Measurements from ENCODE around the gene ADCYAP1R1. TPM values are rescaled to one million over a fixed set of nuclear protein-coding genes. Genes with fewer than 3 reads are reported as not detected.

ADCYAP1R1 gene
- total RNA-seq, 1 donor from 2014 or later, result not detected

DNA sequence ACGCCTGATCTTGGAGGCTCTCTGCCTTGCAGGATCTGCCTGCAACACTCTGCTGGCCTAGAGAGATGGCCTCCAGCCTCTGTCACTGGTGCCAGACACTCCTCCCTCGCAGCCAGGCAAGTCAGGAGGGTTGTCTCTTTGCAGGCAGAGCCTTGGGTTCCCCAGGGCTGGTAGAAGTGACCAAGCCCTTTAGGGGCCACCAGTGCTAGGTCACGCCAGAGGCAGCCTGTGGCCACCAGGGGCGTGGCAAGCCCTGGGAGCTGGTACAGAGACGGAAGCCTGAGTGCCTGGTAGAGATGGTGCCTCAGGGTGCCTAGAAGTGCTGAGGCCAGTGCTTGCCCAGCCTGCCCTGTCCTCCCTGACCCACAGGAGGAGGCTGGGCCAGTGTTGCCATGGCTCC is 9.1 kb downstream of the ADCYAP1R1 start:
- Mint-ChIP-seq H3K4me1 (no peaks in the 10 kb centered on the region), H3K4me3 (no peak overlapping the region), H3K9me3 (no peaks in the 10 kb centered on the region), H3K27ac (no peak overlapping the region), H3K36me3 (ENCODE audit: low read depth) (no peaks in the 10 kb centered on the region), H3K27me3 (peaks cover 6% of the 10 kb centered on the region)
- TF ChIP-seq, protein P1, sequence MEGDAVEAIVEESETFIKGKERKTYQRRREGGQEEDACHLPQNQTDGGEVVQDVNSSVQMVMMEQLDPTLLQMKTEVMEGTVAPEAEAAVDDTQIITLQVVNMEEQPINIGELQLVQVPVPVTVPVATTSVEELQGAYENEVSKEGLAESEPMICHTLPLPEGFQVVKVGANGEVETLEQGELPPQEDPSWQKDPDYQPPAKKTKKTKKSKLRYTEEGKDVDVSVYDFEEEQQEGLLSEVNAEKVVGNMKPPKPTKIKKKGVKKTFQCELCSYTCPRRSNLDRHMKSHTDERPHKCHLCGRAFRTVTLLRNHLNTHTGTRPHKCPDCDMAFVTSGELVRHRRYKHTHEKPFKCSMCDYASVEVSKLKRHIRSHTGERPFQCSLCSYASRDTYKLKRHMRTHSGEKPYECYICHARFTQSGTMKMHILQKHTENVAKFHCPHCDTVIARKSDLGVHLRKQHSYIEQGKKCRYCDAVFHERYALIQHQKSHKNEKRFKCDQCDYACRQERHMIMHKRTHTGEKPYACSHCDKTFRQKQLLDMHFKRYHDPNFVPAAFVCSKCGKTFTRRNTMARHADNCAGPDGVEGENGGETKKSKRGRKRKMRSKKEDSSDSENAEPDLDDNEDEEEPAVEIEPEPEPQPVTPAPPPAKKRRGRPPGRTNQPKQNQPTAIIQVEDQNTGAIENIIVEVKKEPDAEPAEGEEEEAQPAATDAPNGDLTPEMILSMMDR (IDR thresholded peaks at IDR 0.05), result no peak
- ATAC-seq (ENCODE audit: low read depth), result no peak
- DNase-seq, result no peak
- ChIA-PET CTCF (no interaction called here), POLR2A (no interaction called here)
- intact Hi-C loops (cut with micrococcal nuclease), result no loop called here

DNA sequence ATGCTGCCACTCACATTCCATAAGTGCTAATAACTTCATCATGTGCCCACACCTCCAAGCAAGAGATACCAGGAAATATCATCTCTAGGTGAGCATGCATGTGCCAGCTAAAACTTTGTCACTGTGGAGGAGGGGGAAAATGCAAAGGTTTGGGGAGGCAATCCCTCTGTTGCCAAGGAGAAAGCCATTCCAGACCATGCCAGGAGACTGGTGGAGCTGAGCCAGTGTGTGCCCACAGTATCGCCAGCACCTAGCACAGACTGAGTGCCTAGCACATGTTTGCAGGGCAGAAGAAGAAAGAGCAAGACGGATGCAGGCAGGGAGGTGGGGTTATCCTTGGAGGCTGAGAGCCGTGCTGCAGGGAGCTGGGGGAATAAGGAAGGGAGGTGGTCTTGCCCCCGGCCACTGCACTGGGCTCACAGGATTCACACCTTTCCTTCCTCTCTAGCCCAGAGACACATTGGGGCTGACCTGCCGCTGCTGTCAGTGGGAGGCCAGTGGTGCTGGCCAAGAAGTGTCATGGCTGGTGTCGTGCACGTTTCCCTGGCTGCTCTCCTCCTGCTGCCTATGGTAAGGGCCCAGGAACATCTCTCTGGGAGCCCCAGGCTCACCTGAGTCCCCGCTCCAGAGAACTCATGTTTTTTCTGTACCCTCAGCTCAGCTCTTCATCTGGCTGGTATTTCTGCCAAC is 10.8 kb downstream of the ADCYAP1R1 start:
- ChIA-PET POLR2A (no interaction called here), CTCF (no interaction called here)
- no peak for ATAC-seq (ENCODE audit: low read depth)
- intact Hi-C loops (cut with micrococcal nuclease), result no loop called here
- H3K27me3 Mint-ChIP-seq, result no peaks in the 10 kb centered on the region
- H3K36me3 Mint-ChIP-seq (ENCODE audit: low read depth), result no peaks in the 10 kb centered on the region
- no peaks in the 10 kb centered on the region for H3K4me1 Mint-ChIP-seq
- no peak for DNase-seq
- H3K4me3 Mint-ChIP-seq, result no peak overlapping the region
- no peak overlapping the region for H3K27ac Mint-ChIP-seq
- H3K9me3 Mint-ChIP-seq, result no peaks in the 10 kb centered on the region
- TF ChIP-seq, protein P1 (IDR thresholded peaks at IDR 0.05), result no peak

DNA sequence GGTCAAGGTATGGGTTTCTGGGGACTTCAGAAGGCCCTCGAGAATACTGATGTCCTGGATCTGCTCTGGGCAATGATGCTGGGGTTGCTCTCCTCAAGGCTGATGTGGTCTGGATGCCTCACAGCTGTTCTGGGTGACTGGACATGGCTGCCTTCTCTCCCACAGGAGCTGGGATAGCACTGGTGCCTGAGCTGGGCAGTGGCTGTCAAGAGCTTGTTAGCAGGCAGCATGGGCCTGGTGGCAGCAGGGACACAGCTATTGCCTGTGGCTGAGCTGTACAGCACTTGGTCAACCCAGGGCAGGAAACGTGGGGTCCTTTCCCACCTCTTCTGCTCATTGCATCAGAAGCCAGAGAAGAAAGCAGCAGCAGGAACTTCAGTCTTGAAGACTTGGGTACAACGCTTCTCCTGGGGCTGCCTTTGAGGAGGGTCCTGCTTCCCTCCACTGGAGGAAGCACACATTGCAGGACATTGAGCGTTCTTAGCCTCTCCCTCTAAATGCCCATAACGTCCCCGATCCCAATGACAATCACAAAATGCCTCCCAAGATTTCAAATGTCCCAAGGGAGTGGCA is 13.0 kb downstream of the ADCYAP1R1 start:
- ATAC-seq (ENCODE audit: low read depth), result no peak
- Mint-ChIP-seq H3K4me3 (no peak overlapping the region), H3K27ac (no peak overlapping the region), H3K4me1 (no peaks in the 10 kb centered on the region), H3K36me3 (ENCODE audit: low read depth) (no peaks in the 10 kb centered on the region), H3K9me3 (no peaks in the 10 kb centered on the region), H3K27me3 (no peaks in the 10 kb centered on the region)
- CTCF ChIA-PET, result no interaction called here
- intact Hi-C loops (cut with micrococcal nuclease), result no loop called here
- POLR2A ChIA-PET, result no interaction called here
- no peak for DNase-seq
- TF ChIP-seq, protein P1 (IDR thresholded peaks at IDR 0.05), result no peak

DNA sequence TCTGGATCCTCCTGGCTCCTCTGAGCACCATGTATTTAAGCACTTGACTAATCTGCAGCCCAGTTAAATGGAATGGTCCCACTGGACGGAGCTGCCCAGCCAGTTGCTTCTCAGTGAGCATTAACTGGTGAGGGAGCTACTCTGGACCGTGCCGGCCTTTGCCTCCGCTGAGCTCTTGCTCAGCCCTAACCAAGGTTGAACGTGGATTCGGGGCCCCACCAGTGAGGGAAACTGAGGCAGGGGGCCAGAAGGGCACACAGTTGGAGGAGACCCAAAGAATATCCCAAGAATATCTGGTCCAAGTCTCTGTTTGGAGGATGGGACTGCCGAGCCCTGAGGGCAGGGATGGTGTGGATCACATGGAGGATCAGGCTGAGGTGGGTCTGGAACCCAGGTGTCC is 13.7 kb downstream of the ADCYAP1R1 start:
- intact Hi-C loops (cut with micrococcal nuclease), result no loop called here
- H3K36me3 Mint-ChIP-seq (ENCODE audit: low read depth), result no peaks in the 10 kb centered on the region
- POLR2A ChIA-PET, result no interaction called here

DNA sequence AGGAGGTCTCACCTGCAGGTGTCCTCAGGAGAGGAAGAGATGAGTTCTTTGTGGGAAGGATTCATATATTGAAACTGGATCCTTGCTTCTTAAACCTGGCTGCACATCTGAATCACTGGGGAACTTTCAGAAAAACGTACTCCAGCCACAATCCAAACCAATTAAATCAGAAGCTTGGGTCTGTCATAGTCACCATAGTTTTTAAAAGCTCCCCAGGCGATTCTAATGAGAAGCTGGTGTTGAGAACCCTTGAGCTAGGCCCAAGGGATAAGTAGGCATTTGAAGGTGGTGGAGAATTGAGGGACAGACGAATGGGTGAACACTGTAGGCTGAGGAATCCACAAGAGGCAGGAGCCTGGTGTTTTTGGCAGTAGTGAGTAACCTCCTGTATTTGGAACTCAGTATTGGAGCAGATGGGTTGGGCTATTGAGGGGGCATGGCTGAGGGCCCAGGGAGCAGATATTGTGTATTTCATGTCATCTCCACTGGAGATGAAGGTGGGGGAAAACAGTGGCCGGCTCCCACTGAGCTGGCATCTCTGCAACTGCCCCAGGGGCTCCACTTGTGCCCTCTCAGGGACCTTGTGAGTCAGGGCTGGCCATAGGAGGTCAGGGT is 14.5 kb downstream of the ADCYAP1R1 start:
- H3K27ac Mint-ChIP-seq, result no peak overlapping the region
- intact Hi-C loops (cut with micrococcal nuclease), result no loop called here
- ATAC-seq (ENCODE audit: low read depth) (no peak), DNase-seq (no peak)
- ChIA-PET CTCF (no interaction called here), POLR2A (no interaction called here)
- H3K9me3 Mint-ChIP-seq, result no peaks in the 10 kb centered on the region
- H3K36me3 Mint-ChIP-seq (ENCODE audit: low read depth), result no peaks in the 10 kb centered on the region
- TF ChIP-seq, protein P1 (IDR thresholded peaks at IDR 0.05), result no peak
- H3K27me3 Mint-ChIP-seq, result peaks cover 1% of the 10 kb centered on the region
- H3K4me1 Mint-ChIP-seq, result no peaks in the 10 kb centered on the region
- no peak overlapping the region for H3K4me3 Mint-ChIP-seq

More for the DNA sequence above, 13.7 kb downstream of the ADCYAP1R1 start:
- no peak for DNase-seq
- H3K27me3 Mint-ChIP-seq, result no peaks in the 10 kb centered on the region
- H3K4me1 Mint-ChIP-seq, result no peaks in the 10 kb centered on the region
- CTCF ChIA-PET, result no interaction called here
- H3K9me3 Mint-ChIP-seq, result no peaks in the 10 kb centered on the region
- H3K27ac Mint-ChIP-seq, result no peak overlapping the region
- no peak overlapping the region for H3K4me3 Mint-ChIP-seq
- TF ChIP-seq, protein P1 (IDR thresholded peaks at IDR 0.05), result no peak
- no peak for ATAC-seq (ENCODE audit: low read depth)
